GM19193 (cell line): ENCODE data around the gene GTF2H3.

Source experiments
- POLR2A ChIP-seq: IDR thresholded peaks from 4 replicates; pipeline ENCODE4 v1.6.1; 2011; ENCODE audit not compliant: insufficient read depth, insufficient read length; ENCODE audit errors: extremely low read depth

The GTF2H3 gene

DNA sequence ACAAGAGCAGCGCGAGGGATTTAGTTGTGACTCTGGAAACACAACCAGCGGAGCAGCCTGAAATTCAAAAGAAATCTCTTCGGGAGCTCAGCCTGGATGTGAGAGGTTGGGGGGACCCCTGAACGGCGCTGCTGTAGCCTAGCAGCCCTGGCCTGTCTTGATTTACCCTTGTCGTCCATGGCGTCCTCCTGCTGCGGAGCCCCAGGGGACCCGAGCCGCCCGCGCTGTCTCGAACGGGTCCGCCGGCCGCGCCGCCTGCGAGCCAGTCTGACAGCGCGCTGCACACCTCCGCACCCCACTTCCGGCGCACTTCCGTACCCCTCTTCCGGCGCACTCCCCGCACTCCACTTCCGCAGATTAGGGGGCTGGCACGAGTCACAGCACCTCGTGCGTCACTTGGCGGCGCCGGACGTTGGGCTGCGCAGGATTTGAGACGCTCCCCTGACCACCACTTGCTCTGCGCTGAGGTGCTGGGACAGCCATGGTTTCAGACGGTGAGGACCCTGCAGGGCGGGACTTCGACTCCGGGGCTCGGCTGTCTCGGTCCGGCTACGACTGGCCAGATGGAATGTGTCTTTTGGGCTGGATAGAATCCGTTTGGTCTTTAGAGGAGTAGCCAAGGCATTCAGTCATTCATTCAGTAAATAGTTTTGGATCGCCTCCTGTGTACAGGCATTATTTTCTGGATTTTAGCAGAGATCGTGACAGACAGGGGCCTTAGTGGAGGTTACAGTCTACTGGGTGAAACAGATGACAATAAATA is at the start of gene GTF2H3, which contains the start of gene EIF2B1:
Gene GTF2H3 (plus strand): TSS at position 451 of the 763 bp plus-strand sequence. CDS start 31 bp downstream, at position 482.
Gene EIF2B1 (minus strand): TSS at position 308 of the 763 bp plus-strand sequence. CDS start 129 bp downstream, at position 179.
- peak; percentile 99 for TF ChIP-seq POLR2A

DNA sequence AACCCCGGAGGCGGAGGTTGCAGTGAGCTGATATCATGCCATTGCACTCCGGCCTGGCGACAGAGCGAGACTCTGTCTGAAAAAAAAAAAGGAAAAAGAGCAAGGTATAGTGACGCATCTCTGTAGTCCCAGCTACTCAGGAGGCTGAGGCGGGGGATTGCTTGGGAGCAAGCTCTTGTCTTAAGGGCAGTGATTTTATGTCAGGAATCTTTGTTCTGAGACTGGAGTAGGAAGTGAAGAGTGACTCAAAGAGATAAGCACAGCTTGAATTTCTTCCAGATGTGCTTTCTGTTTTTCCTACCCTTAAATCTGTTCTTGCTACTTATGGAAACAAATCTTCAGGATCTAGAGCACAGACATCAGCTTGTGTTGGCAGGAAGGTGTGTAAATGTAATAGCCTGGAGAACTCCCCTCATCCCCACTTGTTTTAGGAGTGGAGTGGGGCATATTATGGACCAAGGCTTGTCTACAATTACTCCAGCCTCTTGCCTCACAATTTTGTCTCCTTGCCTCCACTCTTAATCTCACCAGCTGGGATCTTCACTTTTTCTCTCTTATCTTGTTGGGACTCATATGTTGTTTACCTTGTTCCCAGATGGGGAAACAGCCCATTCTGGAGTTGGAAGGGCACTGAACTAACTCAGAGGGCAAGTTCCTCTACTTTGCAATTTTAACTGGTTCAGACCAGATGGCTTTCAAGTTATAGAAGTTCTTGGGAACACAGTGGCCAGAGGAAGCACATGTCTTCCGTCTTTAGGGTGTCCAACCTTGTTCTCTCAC is 41.7 kb upstream of the GTF2H3 start:
- no peak for TF ChIP-seq POLR2A

DNA sequence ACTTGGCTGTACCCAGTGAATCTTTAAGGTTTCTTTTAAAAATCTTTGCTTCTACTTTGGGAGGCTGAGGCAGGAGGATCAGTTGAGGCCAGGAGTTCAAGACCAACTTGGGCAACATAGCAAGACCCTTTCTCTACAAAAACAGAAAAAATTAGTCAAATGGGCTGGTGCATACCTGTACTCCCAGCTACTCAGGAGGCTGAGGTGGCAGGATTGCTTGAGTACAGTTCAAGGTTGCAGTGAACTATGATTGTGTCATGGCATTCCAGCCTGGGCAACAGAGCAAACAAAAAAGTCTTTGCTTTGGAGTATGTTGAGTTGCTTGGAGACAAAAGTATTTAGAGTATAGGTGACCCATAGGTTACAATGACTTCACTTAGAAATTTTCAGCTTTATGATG is 37.9 kb upstream of the GTF2H3 start:
- TF ChIP-seq POLR2A = no peak

DNA sequence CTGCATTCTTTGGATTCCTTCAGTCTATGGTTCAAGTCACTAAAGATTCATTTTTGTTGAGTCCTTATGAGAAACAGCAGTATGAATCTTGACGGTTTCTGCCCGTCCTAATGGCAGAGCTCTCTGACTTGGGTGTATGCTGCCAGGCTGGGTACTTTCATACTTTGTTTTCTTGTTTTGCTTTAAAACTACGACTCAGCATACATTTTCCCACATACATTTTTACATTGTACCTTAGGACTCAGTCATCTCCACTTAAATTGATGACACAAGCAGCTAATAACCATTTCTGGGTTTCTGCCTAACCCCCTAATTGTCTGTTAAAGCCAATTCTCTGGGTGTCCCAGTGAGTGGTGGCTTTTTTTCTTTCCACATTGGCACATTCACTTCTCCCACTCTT is 36.5 kb upstream of the GTF2H3 start:
- no peak for TF ChIP-seq POLR2A

DNA sequence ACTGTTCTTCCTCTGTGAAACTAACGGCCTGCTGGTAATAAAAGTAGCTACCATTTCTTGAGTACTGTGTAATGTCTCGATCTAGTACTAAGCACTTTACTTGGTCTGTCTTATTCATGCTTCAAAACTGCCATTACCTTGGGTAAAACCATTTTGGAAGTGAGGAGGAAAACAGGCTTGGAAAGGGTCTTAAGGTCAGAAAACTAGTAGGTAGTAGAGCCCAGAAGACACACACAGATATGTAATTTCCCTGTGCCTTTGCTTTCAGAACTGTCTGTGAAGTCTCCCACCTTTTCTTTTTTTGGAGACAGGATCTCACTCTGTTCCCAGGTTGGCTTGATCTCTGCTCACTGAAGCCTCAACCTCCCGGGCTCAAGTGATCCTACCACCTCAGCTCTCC is 35.1 kb upstream of the GTF2H3 start:
- TF ChIP-seq POLR2A = no peak

DNA sequence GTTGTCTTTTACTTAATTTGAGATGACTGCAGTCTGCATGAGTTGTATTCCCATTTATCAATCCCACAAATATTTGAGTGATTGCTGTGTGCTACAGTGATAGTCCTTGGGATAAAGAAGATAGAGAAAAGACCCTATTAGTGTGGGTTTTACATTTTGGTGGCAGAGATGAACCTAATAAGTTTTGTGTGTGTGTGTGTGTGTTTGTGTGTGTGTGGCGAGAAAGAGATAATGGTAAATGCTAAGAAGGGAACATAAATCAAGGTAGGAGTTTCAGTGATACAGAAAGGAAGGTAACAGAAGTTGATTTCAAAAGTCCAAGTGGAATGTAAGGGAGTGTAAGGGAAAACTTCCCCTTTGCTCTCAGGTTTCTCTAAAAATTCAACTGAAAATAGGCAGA is 34.3 kb upstream of the GTF2H3 start:
- no peak for TF ChIP-seq POLR2A

DNA sequence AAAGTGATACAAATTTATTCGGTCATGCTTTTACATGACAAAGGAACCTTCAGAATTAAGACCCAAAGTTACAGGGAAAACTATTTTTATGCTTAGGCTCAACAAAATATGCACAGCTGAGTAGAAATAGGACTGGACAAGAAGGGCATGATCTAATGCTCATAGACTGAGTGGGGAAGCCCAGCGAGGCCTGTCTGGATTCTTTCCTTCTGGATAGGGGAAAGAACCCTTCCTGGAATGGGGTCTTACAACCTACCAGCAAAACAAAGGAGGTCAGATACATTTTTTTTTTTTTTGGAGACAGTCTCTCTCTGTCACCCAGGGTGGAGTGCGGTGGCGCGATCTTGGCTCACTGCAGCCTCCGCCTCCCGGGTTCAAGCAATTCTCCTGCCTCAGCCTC is 33.9 kb upstream of the GTF2H3 start:
- TF ChIP-seq POLR2A = no peak

DNA sequence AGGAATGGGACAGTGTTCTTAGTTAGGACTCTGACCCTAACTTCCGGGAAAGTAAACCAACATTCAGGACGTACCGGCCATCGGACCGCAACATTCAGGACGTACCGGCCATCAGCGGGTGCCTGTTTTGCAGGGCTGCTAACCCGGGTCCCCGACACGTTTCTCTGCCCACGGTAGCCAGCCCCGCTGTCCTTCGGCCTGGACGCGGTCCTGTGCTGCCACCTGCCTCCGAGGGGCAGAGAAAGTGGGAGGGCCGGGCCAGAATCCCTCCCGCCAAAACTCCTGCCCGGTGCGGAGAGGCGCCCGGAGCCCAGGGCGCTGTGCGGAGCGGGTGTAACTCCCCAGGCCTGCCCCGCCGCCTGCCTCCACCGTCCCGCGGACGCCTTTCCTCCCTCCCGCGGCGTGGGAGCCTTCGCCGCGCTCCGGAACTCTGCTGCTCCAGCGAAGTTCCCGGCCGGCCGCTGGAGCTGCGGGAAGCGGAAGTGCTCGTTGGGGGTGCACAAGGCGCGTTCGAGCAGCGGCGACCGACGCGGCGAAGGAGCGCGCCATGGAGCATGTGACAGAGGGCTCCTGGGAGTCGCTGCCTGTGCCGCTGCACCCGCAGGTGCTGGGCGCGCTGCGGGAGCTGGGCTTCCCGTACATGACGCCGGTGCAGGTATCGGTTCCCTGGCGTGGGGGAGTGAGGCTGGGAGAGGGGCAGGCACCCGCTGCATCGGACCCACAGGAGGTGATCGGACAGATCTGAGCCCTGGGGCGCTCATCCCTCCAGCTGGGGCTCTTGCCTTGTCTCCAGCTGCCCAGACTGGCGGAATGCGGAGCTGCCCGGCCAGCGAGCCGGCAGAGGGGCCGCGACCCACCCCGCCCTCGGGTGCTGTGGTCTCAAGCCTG is 31.8 kb upstream of the GTF2H3 start, which contains the start of gene DDX55:
Gene DDX55 (plus strand): TSS at position 498 of the 888 bp plus-strand sequence. CDS start 50 bp downstream, at position 548.
- peak; percentile 95 for TF ChIP-seq POLR2A

DNA sequence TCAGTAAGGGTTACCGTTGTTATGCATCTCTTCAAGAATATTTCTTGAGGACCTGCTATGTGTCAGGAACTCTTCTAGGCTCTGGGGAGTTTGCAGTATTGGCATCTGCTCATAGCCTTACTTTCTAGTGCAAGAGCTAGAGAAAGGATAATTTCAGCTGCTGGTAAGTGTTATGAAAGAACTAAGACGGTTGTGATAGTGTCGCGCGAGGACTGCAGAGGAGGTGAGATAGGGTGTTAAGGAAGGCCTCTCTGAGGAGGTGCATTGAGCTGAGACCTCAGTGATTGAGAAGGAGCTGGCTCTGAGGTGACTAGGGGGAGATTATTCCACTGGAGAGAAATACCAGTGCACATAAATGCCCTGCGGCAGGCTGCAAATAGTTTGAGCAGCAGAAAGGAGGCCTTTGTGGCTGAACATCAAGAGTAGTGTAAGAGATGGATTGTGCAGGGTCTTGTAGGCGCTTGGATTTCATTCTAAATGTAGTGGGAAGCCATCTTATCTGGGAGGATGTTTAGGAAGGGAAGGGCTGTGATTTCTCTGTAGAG is 30.9 kb upstream of the GTF2H3 start:
- TF ChIP-seq POLR2A = no peak

DNA sequence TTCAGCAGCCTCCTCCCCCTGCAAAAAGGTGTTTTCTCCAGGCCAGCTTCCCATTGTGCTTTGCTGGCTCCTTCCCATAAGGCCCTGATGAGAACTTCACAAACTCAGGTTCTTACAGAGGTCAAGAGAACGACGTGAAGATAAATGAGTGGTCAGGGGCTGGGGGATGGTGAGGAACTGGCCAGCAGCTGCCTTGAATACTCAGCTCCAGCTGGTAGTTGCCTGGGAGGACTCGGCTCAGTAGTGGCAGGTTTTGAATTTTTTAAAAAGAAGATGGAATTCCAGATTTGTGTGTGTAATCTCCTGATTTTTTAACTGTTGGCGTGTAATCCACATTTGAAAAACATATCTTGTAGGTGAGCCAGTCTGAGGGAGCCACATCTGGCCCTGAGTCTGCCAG is 25.9 kb upstream of the GTF2H3 start:
- no peak for TF ChIP-seq POLR2A

DNA sequence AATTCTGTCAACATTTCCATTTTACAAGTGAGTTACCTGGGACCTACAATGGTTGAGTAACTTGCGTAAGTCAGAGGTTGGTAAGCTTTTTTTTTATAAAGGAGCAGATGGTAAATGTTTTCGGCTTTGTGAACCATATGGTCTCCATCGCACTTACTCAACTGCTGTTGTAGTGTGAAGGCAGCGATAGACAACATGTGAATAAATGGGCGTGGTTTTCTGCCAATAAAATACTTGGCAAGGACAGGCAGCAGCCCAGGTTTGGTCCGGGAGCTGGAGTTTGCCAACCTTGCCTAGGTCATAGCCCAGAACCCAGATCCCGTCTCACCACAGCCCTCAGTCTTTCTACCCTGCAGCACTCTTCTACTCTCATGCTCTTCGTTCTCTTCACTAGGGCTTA is 25.4 kb upstream of the GTF2H3 start:
- TF ChIP-seq POLR2A = no peak

DNA sequence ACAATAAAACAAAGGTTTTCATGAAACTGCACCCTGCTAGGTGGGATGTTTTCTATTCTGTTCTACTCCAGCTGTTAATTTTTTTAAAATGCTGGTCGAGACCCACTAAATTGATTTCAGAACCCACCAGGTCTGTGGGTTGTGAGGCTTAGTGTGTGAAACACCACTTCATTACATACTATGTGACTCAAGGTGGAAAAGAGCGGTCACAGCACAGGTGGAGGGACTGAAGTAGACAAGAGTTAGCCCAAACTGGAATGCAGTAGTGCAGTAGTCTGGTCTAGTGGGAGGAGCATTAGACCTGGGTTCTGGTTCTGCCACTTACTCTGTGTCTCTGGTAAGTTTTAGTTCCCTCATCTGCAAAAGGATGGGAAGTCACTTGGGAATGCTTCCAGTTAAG is 19.5 kb upstream of the GTF2H3 start:
- TF ChIP-seq POLR2A = no peak

DNA sequence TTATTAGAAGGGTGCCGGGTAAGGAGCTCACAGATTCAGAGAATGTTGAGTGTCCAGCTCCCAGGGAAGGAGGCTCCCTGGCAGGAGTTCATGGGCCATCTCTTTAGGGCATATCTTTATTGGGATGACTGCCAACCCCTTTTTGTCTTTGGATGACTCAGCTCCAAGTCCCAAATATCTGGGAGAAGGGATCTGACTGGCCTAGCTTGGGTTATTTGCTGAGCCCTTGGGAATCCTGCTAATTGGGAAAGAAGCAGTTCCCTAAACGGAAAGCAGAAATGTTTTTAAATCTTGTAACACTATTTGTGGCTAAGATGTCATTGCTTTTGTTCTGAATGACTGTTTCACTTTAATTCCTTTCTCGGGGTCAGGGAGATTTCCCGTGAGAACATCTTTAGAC is 19.1 kb upstream of the GTF2H3 start:
- no peak for TF ChIP-seq POLR2A

DNA sequence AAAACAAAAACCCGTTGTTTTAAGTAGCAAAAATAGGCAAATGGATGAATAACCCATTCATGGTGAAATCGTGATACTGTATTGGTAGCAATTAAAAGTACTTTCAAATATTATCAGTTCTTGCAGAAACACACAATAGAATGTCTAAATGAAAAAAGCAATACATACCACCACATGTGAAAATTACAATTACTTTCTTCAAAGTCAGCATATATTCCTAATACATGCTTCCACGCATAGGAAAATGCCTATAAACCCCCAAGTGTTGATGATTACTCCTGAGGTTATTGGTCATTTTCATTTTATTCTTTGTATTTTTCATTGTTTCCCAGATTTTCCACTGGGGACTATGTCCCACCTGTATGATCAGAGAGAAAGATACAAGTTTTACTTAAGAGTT is 16.5 kb upstream of the GTF2H3 start:
- no peak for TF ChIP-seq POLR2A

DNA sequence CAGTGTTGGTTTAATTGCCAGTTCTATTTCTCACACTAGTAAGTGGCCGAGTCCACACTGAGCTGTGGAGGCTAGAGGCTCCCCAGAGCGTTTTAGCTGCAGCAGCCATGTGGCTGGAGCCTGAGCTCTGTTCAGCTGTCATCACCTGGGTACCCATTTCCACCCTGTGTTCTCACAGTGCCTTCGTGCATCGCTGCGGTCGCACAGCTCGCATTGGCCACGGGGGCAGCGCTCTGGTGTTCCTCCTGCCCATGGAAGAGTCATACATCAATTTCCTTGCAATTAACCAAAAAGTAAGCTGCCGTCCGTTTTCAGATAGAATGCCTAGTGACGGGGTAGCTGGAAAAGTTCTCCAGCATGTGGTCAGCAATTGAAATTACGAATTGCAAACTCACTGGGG is 16.0 kb upstream of the GTF2H3 start:
- TF ChIP-seq POLR2A = no peak

DNA sequence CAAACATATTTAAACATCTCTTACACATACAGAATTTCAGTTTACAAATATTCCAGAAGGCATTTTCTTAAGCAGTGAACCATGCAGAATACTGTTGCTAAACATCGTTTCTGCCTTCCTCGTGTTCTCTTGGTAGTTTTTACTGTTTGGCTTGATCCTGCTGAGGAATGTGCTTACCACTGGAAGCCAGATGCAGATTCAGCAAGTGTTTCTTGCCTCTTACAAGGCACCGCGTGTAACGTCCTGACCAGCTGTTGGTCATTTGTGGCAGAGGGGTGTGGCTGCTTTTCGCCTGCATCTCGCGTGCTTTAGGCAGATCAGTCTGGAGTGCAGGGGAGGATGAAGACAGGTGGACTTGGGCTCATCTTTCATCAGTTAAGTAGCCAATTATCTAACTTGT is 12.5 kb upstream of the GTF2H3 start:
- TF ChIP-seq POLR2A = no peak
